CD1c-positive myeloid dendritic cell (primary cell): Measurements from ENCODE around the gene ADGRG3.

Experiments
- DNase-seq: peaks from one replicate; pipeline ENCODE4 v3.0.0-alpha.2; 2016; ENCODE audit errors: extremely low spot score

The ADGRG3 gene, protein sequence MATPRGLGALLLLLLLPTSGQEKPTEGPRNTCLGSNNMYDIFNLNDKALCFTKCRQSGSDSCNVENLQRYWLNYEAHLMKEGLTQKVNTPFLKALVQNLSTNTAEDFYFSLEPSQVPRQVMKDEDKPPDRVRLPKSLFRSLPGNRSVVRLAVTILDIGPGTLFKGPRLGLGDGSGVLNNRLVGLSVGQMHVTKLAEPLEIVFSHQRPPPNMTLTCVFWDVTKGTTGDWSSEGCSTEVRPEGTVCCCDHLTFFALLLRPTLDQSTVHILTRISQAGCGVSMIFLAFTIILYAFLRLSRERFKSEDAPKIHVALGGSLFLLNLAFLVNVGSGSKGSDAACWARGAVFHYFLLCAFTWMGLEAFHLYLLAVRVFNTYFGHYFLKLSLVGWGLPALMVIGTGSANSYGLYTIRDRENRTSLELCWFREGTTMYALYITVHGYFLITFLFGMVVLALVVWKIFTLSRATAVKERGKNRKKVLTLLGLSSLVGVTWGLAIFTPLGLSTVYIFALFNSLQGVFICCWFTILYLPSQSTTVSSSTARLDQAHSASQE

DNA sequence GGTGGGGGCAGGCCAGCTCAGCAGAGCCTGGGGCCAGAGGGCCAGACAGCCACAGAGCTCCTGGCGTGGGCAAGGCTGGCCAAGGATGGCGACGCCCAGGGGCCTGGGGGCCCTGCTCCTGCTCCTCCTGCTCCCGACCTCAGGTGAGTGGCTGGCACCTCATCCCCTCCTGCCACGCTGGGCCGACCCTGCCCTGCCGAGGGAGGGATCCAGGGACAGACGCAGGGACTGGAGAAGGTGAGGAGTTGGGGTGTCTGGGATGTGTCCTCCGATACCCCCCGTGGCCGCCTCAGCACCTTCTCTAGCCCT lies at the start of gene ADGRG3:
TSS of gene ADGRG3 (plus strand) at position 44 of the 309 bp plus-strand sequence. CDS start at position 86, 42 bp downstream.
- DNase-seq: no peak

DNA sequence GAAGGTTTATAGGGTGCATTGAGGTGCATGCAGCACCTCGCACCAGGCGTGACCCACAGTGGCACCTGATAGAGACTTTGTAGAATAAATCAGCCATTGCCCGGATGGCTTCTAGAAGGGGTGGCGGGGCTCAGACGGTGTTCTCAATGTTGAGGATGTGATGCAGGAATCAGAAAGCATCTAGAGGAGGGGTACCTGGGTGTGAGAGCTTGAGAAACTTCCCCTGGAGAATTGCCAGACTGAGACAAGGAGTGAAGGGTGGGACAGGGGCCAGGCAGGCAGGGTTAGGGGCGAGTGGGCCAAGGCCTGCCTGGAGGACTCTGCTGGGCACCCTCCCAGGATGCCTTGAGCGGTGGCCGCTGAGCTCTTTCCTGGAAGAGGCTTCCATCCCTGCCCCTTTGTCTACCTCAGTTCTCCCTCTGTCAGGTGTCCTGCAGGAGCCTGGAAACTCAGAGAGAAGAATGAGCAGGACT lies 48.9 kb upstream of the ADGRG3 start:
- no peak for DNase-seq

DNA sequence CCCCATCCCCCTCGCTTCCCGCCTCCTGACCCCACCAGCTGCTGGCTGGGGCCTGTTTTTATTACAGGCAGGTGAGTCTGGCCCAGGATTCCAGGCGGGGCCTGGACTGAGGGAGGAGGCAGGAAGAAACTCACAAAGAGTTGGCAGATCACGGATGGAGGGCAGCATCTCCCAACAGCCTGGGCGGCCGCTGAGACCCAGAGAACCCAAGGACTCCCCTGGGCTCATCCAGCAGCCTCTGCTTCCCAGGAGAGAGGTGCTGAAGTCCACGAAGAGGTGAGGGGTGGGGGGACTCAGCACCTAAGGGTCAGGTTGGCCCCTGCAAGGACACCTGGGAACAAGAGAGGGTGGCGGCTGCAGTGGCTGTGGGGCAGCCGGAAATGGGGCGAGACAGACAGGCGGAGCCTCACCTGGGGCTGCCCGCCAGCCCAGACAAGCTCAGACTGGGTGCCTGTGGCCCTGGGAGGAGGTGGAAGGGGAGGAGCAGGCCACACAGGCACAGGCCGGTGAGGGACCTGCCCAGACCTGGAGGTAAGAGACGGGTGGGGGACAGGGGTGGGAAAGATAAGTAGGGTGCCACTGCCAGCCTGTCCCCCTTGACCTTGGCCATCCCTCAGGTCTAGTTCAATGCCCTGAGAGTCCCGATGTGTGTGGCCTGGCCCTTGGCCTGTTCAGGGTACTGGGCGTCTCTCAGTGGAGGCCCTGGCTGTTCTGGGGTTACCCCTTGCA lies 48.3 kb upstream of the ADGRG3 start:
- no peak for DNase-seq

DNA sequence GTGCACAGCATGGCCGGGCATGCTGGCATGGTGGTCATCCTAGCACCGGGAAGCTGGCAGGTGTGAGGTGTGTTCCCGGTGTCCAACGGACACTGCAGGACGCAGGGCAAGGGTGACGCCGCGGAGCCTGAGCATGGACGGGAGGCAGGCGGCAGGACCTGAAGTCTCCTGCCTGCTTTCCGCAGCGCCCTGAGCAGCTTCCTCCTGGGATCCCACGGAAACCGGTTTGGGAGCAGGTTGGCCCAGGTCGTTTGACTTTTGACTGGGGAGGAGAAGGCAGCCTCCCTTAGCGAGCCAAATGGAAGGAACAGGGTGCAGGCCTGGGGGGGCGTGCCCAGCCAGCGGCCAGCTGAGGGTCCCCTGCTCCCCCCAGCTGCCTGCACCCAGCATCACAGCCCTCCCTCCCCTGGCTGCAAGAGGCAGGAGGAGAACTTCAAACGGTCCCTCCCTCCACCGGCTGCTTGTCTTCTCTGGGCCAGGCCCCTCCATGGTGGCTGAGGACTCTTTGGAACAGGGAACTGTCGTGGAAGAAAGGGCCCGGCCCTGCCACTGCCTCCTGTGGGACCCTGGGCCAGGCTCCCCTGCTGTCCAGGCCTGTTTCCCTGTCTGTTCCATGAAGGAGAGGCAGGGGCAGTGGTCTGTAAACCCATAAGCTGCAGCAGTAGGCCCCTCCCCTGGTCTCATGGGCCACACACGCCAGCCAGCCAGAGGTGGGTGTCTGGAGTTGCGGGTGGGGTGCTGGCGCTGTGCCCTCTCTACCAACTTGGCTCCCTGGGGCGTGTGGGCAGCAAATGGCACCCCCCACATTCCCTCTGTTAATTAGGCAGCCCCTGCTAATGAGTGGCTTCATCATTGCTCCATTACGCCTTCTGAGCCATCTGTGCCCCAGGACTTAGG lies 47.5 kb upstream of the ADGRG3 start:
- DNase-seq: no peak

DNA sequence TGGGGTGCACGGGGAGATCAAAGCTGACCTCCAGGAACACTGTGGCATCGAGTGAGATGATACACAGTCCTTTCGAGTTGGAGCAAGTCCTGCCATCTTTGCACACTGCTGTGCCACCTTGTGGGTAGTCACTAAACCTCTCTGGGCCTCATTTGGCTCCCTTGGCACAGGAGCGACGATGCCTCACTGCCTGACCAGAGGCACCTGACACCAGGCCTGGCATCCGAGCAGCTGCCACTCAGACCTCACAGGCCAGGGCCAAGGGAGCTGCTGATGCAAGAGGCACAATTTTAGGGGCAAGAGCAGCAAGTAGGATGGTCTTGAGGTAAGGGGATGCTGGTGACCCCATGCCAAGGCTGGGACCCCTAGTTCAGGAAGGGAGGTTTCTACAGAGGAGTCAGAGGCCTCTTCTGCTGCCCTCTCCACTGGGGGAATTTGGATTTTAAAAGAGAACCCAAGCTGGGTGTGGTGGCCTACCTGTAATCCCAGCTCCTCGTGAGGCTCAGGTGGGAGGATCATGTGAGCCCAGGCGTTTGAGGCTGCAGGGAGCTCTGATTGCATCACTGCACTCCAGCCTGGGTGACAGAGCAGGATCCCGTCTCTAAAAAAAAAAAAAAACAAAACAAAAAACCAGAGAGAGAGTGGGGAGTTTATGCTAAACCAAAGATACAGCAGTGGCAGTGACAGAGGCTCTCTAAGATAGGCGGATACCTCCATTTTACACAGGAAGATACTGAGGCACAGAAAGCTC lies 46.4 kb upstream of the ADGRG3 start:
- DNase-seq: no peak

DNA sequence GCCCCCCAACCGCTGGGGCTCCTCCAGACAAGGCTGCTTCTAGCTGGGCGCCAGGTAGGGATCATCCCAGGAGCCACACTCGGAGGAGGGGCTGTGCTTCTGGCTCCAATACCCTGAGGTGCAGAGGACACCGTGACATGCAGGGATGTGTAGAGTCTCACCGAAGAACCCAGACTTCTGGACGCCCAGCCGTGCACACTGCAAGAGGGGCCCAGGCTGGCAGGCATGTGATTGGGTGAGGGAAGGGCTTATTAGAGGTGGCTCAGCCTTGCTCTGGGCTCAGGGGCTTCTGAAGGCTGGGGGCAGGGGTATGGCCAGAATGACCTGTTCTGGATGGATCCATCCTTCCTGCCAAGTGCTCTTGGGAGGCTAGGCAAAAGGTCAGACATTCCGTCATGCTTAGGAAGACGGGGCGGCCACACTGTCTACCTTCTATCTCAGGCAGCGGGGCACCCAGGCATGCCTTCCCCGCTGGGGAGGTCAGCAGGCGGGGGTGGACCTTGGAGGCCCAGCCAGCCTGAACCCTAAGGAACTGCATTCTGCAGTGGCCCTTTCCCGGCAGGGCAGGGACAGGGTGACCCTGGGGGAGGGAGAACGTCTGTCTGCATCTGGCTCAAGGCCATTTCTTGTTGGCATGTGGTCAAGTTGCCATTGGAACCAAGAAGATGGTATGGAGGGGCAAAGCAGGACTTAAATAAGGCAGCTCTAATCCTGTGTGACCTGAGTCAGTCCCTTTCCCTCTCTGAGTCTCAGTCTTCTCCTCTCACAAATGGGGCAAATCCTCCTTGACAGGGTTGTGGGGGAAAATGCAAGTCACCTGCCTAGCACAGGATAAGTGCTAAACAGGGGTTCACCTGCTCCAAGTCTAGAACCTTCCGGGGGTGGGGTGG lies 45.5 kb upstream of the ADGRG3 start:
- DNase-seq: no peak

DNA sequence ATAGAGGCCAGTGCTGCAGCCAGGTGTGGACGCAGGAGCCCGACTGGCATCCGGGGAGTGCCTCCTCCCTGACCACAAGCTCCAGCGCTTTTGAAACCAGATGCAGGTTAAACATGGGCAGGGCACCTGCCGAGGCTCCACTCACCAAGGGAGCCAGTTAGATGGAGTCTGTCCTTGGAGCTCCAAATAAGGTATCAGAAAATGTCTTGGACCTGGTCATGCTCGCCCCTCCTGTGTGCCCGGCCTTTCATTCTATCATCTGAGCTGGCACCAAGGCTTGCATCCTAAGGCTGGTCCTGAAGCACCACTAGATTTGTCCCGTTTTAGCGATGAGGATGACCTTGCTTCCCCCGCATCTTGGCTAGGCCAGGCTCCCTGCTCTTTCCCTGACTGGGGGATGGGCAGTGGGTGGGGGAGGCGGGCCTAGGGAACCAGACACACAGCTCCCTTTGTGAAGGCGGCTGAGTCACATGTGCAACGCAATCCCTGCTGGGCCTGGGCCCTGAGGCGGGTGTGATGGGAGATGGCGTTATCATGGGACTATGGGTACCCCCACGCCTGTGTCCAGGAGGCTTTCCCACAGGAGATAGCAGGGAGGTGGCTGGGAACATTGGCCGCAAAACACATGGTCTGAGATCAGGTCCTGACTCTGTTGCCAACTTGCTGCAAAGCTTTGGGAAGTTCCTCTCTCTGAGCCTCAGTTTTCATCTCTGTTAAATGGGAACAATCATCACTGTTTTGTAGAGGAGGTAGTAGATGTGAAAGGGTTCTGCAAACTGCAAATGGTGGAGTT lies 44.7 kb upstream of the ADGRG3 start:
- DNase-seq: no peak

DNA sequence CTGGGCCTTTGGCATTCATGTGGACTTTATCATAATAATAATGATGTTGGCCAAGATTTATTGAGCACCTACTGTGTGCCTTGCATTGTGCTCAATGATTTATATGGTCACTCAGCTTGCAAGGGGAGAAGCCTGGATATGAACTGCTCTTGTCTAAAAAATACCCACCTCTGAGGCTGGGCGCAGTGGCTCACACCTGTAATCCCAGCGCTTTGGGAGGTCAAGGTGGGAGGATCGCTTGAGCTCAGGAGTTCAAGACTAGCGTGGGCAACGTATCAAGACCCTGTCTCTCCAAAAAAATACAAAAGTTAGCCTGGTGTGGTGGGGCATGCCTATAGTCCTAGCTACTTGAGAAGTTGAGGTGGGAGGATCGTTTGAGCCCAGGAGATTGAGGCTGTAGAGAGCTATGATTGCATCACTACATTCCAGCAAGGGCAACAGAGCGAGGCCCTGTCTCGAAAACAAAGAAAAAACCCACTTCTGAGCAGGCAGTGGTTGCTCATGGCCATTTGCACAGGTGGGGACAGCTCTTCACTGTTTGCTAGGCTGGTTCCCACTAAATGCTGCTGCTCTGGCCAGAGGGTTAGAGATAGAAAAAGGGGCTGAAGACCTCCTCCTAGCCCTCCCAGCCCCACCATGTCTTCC lies 43.9 kb upstream of the ADGRG3 start:
- DNase-seq: no peak

DNA sequence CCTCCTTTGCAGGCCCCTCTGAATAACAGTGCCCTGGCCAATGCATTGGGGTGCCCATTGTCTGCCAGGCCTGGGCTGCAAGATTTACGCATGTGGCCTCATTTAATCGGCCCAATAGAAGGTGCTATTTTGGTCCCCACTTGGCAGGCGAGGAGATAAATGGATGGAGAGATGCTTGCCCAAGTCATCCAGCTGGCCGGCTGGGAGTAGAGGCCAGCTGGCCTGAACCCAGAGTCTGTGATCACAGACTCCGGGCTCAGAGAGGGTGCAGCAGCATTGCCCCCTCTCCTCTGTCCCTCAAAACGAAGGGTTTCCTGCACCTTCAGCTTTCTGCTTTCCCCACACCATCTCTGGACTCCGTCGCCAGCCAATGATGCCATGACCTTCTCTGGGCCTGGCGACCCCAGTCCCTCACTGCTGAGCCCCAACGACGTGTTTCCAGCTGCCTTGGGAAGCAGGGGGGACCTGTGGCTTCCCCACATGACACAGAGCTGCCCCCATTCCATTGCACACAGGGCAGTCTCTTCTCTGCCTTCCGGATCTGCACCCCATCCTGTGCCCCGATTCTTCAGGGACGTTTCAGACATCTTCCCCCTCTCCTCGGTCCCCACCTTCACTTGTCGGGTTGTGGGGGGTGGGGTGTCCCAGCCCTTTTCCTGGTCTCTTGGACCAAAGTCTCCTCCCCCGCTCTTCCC lies 43.2 kb upstream of the ADGRG3 start:
- no peak for DNase-seq

DNA sequence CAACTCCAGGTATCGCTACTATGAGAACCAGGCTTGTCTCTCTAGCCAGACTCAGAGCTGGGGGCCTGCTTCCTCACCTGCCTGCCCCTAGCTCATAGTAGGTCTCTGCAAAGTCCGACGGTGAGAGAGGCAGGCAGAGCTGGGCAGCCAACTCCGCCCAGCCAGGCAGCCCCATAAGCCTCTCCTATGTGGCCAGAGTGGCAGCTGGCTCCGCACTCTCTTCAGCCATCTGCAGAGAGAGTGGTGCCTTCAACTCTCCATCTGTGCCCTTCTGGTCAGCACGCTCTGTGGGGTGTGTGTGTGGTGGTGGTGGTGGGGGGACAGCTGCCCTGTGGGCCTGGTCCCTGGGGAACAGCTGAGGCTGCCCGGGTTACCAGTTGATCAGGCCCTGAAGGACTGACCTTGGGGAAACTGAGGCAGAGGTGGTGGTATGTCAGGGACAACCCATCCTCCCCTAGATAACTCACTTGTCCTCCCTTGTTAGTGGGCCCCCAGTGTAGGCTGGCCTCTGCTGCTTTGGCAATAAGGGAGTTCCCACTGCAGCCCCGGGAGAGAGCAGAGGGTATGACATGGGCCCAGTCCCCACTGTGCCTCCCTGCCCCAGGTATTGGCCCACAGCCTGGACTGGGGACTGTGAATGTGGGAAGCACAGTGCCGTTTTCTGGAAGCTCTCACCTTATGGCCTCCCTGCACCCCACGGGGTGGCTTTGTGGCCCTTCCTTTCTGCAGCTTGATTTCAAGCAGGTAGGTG lies 41.5 kb upstream of the ADGRG3 start:
- DNase-seq: no peak

DNA sequence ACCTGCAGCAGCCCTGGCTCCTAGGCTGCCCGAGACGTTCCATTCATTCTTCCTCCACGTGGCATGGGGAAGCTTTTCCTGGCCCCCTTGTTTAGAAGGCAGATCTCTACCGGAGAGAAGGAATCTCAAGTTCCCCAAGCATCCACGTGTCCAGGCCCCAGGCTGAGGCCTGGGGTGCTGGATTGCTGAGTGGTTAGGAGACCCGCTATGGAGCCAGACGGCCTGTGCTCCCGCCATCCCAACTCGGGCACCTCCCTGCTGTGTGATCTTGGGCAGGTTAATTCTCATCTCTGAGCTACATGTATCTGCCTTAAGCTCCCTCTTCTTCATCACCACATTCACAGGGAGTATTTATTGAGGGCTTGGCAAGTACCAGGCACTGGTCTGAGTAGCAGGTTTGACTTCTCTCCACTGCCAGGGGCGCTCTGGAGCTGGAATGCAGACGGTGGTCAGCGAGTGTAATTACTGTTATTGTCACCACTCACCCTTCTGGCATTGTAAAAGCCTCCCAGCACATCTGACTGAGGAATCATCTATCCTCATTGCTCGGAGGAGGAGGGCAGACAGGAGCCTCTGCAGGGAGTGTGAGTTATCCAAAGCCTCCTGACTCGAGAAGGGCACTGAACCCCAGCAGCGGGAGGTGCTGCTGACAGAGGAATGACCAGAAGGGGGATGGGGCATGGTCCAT lies 40.8 kb upstream of the ADGRG3 start:
- no peak for DNase-seq

DNA sequence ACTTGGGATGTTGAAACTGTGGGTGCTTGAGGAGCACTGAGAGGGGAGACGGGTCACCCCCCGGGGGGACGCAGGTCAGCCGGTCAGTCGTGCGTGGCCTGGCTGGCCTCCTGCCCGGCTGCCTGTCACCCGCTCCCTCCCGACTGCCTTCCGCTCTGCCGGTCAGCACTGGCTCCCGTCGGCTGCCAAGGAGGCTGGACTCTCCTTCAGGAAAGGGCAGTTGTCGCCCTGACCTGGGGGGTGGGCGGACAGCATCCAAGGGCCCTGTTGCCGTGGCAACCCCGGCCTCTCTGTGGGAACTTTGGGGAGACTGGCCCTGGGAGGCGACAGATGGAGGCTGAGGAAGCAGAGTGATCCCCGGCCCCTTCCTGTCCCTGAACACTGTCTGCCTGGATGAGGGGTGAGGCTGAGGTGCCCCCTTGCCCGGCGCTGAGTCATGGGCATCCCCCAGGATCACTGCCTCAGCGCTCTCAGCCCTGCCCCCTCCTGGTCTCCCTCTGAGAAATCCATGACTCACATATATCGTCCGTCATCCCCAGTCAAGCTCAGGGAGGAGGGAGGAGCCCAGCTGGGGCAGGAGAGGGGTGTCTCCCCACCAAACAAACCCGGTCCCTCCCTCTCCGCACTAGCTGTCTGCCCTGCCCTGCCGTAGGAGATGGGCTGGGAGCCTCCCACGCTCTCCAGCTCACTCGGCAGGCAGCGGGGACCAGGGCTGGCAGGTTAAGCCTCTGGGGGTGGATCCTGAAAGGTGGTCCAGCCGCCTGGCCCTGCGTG lies 39.9 kb upstream of the ADGRG3 start, which contains the start of gene ADGRG1:
TSS of gene ADGRG1 (plus strand) at position 623 of the 774 bp plus-strand sequence. CDS start 21,658 bp downstream, outside the sequence.
- DNase-seq: peak; percentile 54

DNA sequence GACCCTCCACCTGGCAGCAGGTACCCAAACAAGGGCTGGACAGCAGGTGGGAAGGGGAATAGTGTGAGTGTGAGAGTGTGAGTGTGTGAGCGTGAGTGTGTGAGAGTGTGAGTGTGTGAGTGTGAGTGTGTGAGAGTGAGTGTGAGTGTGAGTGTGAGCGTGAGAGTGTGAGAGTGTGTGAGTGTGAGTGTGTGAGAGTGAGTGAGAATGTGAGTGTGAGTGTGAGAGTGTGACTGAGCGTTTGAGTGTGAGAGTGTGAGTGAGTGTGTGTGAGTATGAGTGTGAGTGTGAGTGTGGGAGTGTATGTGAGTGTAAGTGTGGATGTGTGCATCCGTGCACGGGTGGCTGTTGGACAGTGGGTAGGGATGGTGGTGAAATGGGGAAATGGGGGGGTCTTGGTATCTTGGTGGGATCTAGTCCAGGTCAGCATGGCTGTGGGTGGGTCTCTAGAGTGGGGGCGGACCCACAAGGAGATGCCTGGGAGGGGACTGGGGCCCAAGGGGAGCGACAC lies 39.3 kb upstream of the ADGRG3 start:
- DNase-seq: no peak

DNA sequence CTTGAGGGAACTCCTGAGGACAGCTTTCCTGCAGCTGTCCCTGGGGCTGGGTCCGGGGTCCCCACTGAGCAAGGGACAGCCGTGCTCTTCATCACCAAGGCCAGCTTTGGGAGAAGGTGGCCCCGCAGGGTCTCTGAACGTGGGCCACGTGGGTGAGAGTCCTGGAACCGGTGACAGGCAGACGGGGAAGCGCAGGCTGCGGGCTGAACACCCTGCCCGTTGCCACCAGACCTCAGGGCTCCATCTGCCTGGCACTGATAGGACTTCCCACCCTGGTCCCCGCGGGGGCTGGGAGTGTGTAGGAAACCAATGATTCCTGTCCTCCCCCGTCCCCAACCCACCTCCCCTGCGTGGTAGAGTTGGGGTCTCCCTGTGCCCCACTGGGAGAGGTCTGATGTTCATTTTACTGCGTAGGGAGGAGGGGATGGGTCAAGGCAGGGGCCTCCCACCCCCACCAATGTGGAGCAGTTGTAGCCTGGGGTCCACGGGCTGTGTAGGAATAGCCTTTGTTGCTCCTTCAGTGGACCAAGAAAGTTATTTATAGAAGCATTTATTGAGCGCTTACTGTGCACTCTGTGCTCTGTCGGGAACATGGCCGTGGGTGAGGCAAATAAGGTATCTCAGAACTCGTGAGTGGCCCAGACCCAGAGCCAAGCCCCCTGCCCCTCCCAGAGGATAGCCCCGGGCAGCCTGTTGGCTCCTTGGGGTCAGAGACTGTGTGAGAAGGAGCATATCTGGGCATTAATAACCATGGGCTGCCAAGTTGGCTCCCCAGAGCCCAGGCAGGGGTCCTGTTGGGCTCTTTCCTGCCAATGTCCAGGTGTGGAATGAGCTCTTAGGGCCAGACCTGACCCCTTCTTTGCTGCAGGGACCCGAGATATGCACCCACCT lies 38.3 kb upstream of the ADGRG3 start:
- no peak for DNase-seq

DNA sequence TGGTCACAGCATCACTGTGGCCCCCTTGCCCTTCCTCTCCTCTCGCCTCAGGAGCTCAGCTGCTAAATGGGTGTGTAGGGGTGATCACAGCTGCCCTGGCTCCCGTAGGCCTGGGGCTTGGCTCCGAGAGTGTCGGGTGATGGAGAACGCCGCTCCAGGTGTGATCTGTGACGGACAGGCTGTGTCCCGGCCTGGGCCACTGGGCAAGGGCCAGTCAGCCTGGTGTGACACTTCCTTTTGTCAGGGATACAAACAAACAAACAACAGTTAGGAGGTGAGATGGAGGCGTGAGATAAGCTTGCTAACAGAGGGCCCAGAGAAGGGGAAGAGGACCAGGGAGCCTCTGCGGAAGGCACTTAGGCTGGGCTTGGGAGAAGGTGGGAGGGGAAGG lies 37.7 kb upstream of the ADGRG3 start:
- DNase-seq: no peak
